MCF 10A (cell line): ENCODE data around the gene UBE2D2. TPM values are rescaled to one million over a fixed set of nuclear protein-coding genes. Genes with fewer than 3 reads are reported as not detected.
A peak's percentile ranks its signal among the peaks of the same experiment; 100 is the strongest.

Source experiments
- BruUV-seq: library from RNA; stranded (reverse); fragments of 400-500 nt; replicated peaks from 2 replicates; lab custom pipeline; 2021; lab: Mats Ljungman, UMichigan
- CTCF ChIA-PET: fragments of 300-600 bp; sonication (Branson Sonifier 250); formaldehyde crosslinking; extraction: SDS; loops from one replicate; lab custom pipeline; 2021; ENCODE audit warnings: antibody characterized with exemption, inconsistent platforms; lab: Yijun Ruan, JAX
- POLR2A ChIA-PET: fragments of 300-600, 350-650 bp; sonication (Branson Sonifier 250); formaldehyde crosslinking; extraction: SDS; loops from one replicate; lab custom pipeline; 2020; ENCODE audit warnings: antibody characterized with exemption, inconsistent platforms; lab: Yijun Ruan, JAX
- DNase-seq: peaks from one replicate; pipeline ENCODE4 v3.0.0-alpha.2; 2018; ENCODE audit not compliant: unreplicated experiment
- H3K27ac Mint-ChIP-seq: one replicate; pipeline ENCODE4 v1.8.0; 2022; ENCODE audit warnings: mild to moderate bottlenecking, low read depth, mixed read lengths; ENCODE audit not compliant: unreplicated experiment
- H3K27me3 Mint-ChIP-seq: one replicate; pipeline ENCODE4 v1.8.0; 2022; ENCODE audit warnings: mixed read lengths; ENCODE audit not compliant: insufficient read depth, unreplicated experiment
- H3K36me3 Mint-ChIP-seq: one replicate; pipeline ENCODE4 v1.8.0; 2022; ENCODE audit warnings: mild to moderate bottlenecking, moderate library complexity, mixed read lengths; ENCODE audit not compliant: insufficient read depth, unreplicated experiment
- H3K4me1 Mint-ChIP-seq: one replicate; pipeline ENCODE4 v1.8.0; 2022; ENCODE audit warnings: mixed read lengths; ENCODE audit not compliant: insufficient read depth, unreplicated experiment
- H3K4me3 Mint-ChIP-seq: one replicate; pipeline ENCODE4 v1.8.0; 2022; ENCODE audit warnings: mild to moderate bottlenecking, moderate library complexity, mixed read lengths; ENCODE audit not compliant: unreplicated experiment
- H3K9me3 Mint-ChIP-seq: one replicate; pipeline ENCODE4 v1.8.0; 2022; ENCODE audit warnings: mixed read lengths; ENCODE audit not compliant: unreplicated experiment
- CTCF ChIP-seq: fragments of 200-600 bp; IDR thresholded peaks from one replicate; pipeline ENCODE4 v1.8.0; 2022; ENCODE audit warnings: antibody characterized with exemption, mild to moderate bottlenecking; ENCODE audit not compliant: unreplicated experiment
- intact Hi-C: fragments of 100-400 bp; cut with micrococcal nuclease; formaldehyde crosslinking; loops from 2 replicates; pipeline ENCODE4 v1.14.1; 2022
- total RNA-seq: library from RNA; stranded (reverse); gene quantifications from 2 replicates; pipeline ENCODE4 v1.2.3, GENCODE V29; 2022

The UBE2D2 gene
- total RNA-seq, 1 experiment from 2014 or later = 306 TPM

GRCh38 chr5:139513852-139514485 is 47.2 kb upstream of the UBE2D2 start:
- CTCF ChIA-PET = interaction anchor here (0.6 to 9.6 kb wide), 40 partner anchors 8 to 252 kb away, joined by 3 to 434 read pairs (median 5); partner anchors contain the start of genes DNAJC18, ECSCR and STING1
- no TSS peak for BruUV-seq
- Mint-ChIP-seq H3K4me1 (peaks cover 16% of the 10 kb centered on the region), H3K27ac (no peak overlapping the region), H3K36me3 (peaks cover 9% of the 10 kb centered on the region), H3K9me3 (no peaks in the 10 kb centered on the region), H3K27me3 (no peaks in the 10 kb centered on the region), H3K4me3 (no peak overlapping the region)
- POLR2A ChIA-PET = interaction anchor here (0.6 to 1.9 kb wide), 8 partner anchors 31 to 95 kb away, joined by 3 to 13 read pairs (median 3); partner anchors contain the start of genes STING1 and UBE2D2
- intact Hi-C loops = loop anchor here (1.0 to 2.0 kb wide), 3 partner anchors 31 to 92 kb away; partner anchors contain the start of gene STING1
- no peak for TF ChIP-seq CTCF
- no peak for DNase-seq

GRCh38 chr5:139514486-139514856 is 46.7 kb upstream of the UBE2D2 start:
- intact Hi-C loops = no loop called here
- Mint-ChIP-seq H3K36me3 (peaks cover 9% of the 10 kb centered on the region), H3K9me3 (no peaks in the 10 kb centered on the region), H3K27me3 (no peaks in the 10 kb centered on the region), H3K27ac (no peak overlapping the region), H3K4me3 (no peak overlapping the region), H3K4me1 (peaks cover 16% of the 10 kb centered on the region)
- BruUV-seq = no TSS peak
- peak; percentile 65 for DNase-seq
- ChIA-PET CTCF (interaction anchor here (0.5 to 9.6 kb wide), 33 partner anchors 10 to 1129 kb away, joined by 3 to 434 read pairs (median 5); partner anchors contain the start of genes DNAJC18, ECSCR and STING1), POLR2A (interaction anchor here (0.6 to 1.9 kb wide), 4 partner anchors 50 to 95 kb away, joined by 4 to 13 read pairs (median 5); no protein-coding TSS in a partner anchor)
- no peak for TF ChIP-seq CTCF

GRCh38 chr5:139517683-139518564 is 43.2 kb upstream of the UBE2D2 start:
- peak; percentile 99 for TF ChIP-seq CTCF
- ChIA-PET CTCF (interaction anchor here (0.5 to 9.6 kb wide), 31 partner anchors 11 to 1229 kb away, joined by 3 to 434 read pairs (median 4); partner anchors contain the start of genes DNAJC18 and STING1), POLR2A (interaction anchor here (0.7 to 1.7 kb wide), 5 partner anchors 11 to 102 kb away, joined by 3 to 13 read pairs (median 4); partner anchors contain the start of genes STING1 and UBE2D2)
- peak overlapping the region; percentile 81 for H3K4me3 Mint-ChIP-seq
- TSS peak; percentile 21 for BruUV-seq
- H3K9me3 Mint-ChIP-seq = no peaks in the 10 kb centered on the region
- H3K36me3 Mint-ChIP-seq = peaks cover 4% of the 10 kb centered on the region
- intact Hi-C loops = loop anchor here (1.0 to 5.0 kb wide), 4 partner anchors 45 to 249 kb away; no protein-coding TSS in a partner anchor
- no peaks in the 10 kb centered on the region for H3K27me3 Mint-ChIP-seq
- H3K27ac Mint-ChIP-seq = peak overlapping the region; percentile 87
- peak; percentile 91 for DNase-seq
- H3K4me1 Mint-ChIP-seq = peaks cover 16% of the 10 kb centered on the region
